Measurements from ENCODE around the gene GPRC5B. TPM values are rescaled to one million over a fixed set of nuclear protein-coding genes. Genes with fewer than 3 reads are reported as not detected.

The GPRC5B gene
- total and polyA plus RNA-seq, 2 of the 8 experiments (the other 6 are each of a cell fraction or from before 2014, with no cell fraction given): 106 to 160 TPM

DNA sequence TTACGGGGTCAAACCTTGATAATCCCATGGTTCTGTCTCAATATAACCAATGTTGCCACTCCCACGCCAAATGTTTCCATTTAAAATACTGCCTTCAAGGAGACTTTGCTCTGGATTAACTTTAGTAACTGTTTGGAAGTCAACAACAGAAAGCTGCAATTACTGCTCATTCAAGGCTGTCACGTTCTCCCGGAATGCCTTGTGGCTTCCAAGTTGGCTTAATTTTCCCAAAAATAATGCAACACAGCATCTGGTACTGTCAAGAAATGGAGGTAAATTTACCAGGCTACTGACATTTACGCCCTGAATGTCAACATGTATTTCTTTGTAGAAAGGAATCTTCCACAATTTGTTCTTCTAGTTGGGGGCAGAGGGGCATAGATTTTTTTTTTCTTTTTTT lies 38.2 kb downstream of the GPRC5B start:
- no peak overlapping the region for H4K8ac ChIP-seq (ENCODE audit: extremely low read depth, insufficient read depth, low read length)
- no peak overlapping the region for H3K23ac ChIP-seq (ENCODE audit: insufficient read length)
- H2BK12ac ChIP-seq (ENCODE audit: low read depth, low read length): no peak overlapping the region
- H3K4me2 ChIP-seq (ENCODE audit: insufficient read depth in 1 of 2, low read depth in 2 of 2, low read length in 2 of 2): no peak overlapping the region
- no peak overlapping the region for H3K27ac ChIP-seq (ENCODE audit: low read depth, low read length)
- no peaks in the 10 kb centered on the region for H3K9me3 ChIP-seq (ENCODE audit: insufficient read depth in 2 of 2, low read depth in 1 of 2, low read length in 1 of 2)
- H2BK20ac ChIP-seq (ENCODE audit: low read length): no peak overlapping the region
- no peak overlapping the region for H2BK5ac ChIP-seq (ENCODE audit: low read depth, low read length)
- H3K36me3 ChIP-seq (ENCODE audit: control insufficient read depth in 2 of 4, insufficient read depth in 4 of 4, low read length in 3 of 4): no peaks in the 10 kb centered on the region
- no peaks in the 10 kb centered on the region for H4K20me1 ChIP-seq (replicated peaks in 1 of 2; ENCODE audit: control insufficient read depth in 1 of 2, insufficient read depth in 2 of 2, low read length in 2 of 2)
- no peaks in the 10 kb centered on the region for H3K23me2 ChIP-seq (ENCODE audit: low read depth, low read length)
- no peak overlapping the region for H2BK15ac ChIP-seq (ENCODE audit: low read length)
- H3K56ac ChIP-seq (replicated peaks; ENCODE audit: insufficient read length, low read depth, low read length): no peak overlapping the region
- no peak overlapping the region for H2AFZ ChIP-seq (ENCODE audit: low read length)
- H3K27me3 ChIP-seq (replicated peaks in 1 of 4; ENCODE audit: control insufficient read depth in 3 of 4, extremely low read depth in 1 of 4, insufficient read depth in 3 of 4, low read length in 3 of 4): no peaks in the 10 kb centered on the region
- no peaks in the 10 kb centered on the region for H3K79me2 ChIP-seq (ENCODE audit: control insufficient read depth in 1 of 2, insufficient read depth in 2 of 2, low read length in 2 of 2)
- DNase-seq (ENCODE audit: low read depth in 1 of 2, low spot score in 2 of 2): no peak
- peaks cover 0 to 7% (median 3%) of the 10 kb centered on the region in 4 experiments; a peak in 4 of 7 replicates for H3K4me1 ChIP-seq (replicated peaks in 1 of 4; ENCODE audit: control insufficient read depth in 3 of 4, insufficient read depth in 4 of 4, low read length in 3 of 4)
- 90% methylated on average over 5 of the region's 5 CpGs; no CpG with 5 or more reads in 1 of the 2 experiments for WGBS, 2 experiments (ENCODE audit: extremely low coverage in 1 of 2, insufficient coverage in 1 of 2, insufficient read length in 1 of 2, insufficient replicate concordance in 2 of 2, low coverage in 1 of 2, low lambda C conversion rate in 2 of 2, missing lambda C conversion rate in 1 of 2)
- H3K9ac ChIP-seq (replicated peaks in 1 of 4; ENCODE audit: extremely low read depth in 1 of 4, low read depth in 3 of 4, low read length in 3 of 4): no peak overlapping the region
- H4K5ac ChIP-seq (ENCODE audit: insufficient read length, low read depth, low read length): no peak overlapping the region
- no peak overlapping the region for H2AK5ac ChIP-seq (ENCODE audit: low read depth, low read length)
- TF ChIP-seq KDM5A (IDR thresholded peaks at IDR 0.05; ENCODE audit: low read length) (no peak), POLR2AphosphoS5 (IDR thresholded peaks at IDR 0.05; ENCODE audit: low read depth, low read length) (no peak), TAF1 (IDR thresholded peaks at IDR 0.05; ENCODE audit: low read depth, low read length) (no peak)
- H3K79me1 ChIP-seq (ENCODE audit: low read depth, low read length): no peaks in the 10 kb centered on the region
- no peak overlapping the region for H3K4me3 ChIP-seq (ENCODE audit: extremely low read depth in 1 of 4, insufficient read depth in 2 of 4, low read depth in 3 of 4, low read length in 4 of 4)
- no peak overlapping the region for H4K91ac ChIP-seq (replicated peaks; ENCODE audit: insufficient read length, low read length)
- no peak overlapping the region for H3K14ac ChIP-seq (ENCODE audit: insufficient read length)
- ChIA-PET CTCF (ENCODE audit: partially characterized antibody) (no interaction called here), POLR2A (ENCODE audit: partially characterized antibody) (no interaction called here)
- no peak overlapping the region for H2BK120ac ChIP-seq (replicated peaks; ENCODE audit: low read depth, low read length)
- H3K18ac ChIP-seq (ENCODE audit: extremely low read depth, low read length): no peak overlapping the region
- H3K4ac ChIP-seq (replicated peaks; ENCODE audit: insufficient read length, low read depth, low read length): no peak overlapping the region
- no peak for FAIRE-seq
